Hepatocyte (in vitro differentiated cells): ENCODE results near the gene LRCH1. TPM values are rescaled to one million over a fixed set of nuclear protein-coding genes. Genes with fewer than 3 reads are reported as not detected.

Source experiments
- DNase-seq: peaks from one replicate; pipeline ENCODE4 v3.0.0-alpha.2; 2016; ENCODE audit warnings: low spot score
- H2AFZ ChIP-seq: fragments of 200-600 bp; sonication (generic); 2 replicates; pipeline ENCODE4 v1.6.0; 2016; ENCODE audit warnings: antibody characterized with exemption, mild to moderate bottlenecking
- H3K27ac ChIP-seq: fragments of 200-600 bp; sonication (generic); 2 replicates; pipeline ENCODE4 v1.5.1; 2016; ENCODE audit warnings: mild to moderate bottlenecking
- H3K27me3 ChIP-seq: fragments of 200-600 bp; sonication (generic); 2 replicates; pipeline ENCODE4 v1.6.1; 2016
- H3K36me3 ChIP-seq: fragments of 200-600 bp; sonication (generic); replicated peaks from 2 replicates; pipeline ENCODE4 v1.5.1; 2016; ENCODE audit warnings: low read depth; ENCODE audit not compliant: insufficient read depth
- H3K4me1 ChIP-seq: fragments of 200-600 bp; sonication (generic); 2 replicates; pipeline ENCODE4 v1.5.1; 2016; ENCODE audit warnings: mild to moderate bottlenecking, moderate library complexity; ENCODE audit not compliant: insufficient read depth
- H3K4me2 ChIP-seq: fragments of 200-600 bp; sonication (generic); 2 replicates; pipeline ENCODE4 v1.6.0; 2016
- H3K4me3 ChIP-seq: fragments of 200-600 bp; sonication (generic); 2 replicates; pipeline ENCODE4 v1.5.1; 2016; ENCODE audit warnings: mild to moderate bottlenecking
- H3K79me2 ChIP-seq: fragments of 200-600 bp; sonication (generic); 2 replicates; pipeline ENCODE4 v1.6.0; 2017; ENCODE audit warnings: mild to moderate bottlenecking
- H3K9me2 ChIP-seq: fragments of 200-600 bp; sonication (generic); replicated peaks from 2 replicates; pipeline ENCODE4 v1.6.0; 2017; ENCODE audit warnings: mild to moderate bottlenecking; ENCODE audit not compliant: insufficient read depth
- H3K9me3 ChIP-seq: fragments of 200-600 bp; sonication (generic); 2 replicates; pipeline ENCODE4 v1.5.1; 2016; ENCODE audit warnings: low read depth, mild to moderate bottlenecking
- H4K20me1 ChIP-seq: fragments of 200-600 bp; sonication (generic); 2 replicates; pipeline ENCODE4 v1.6.0; 2016; ENCODE audit warnings: mild to moderate bottlenecking; ENCODE audit not compliant: insufficient read depth, poor library complexity, severe bottlenecking
- CTCF ChIP-seq: fragments of 200-600 bp; sonication (generic); IDR thresholded peaks from 2 replicates; pipeline ENCODE4 v1.5.1; 2016; ENCODE audit warnings: antibody characterized with exemption, mild to moderate bottlenecking; ENCODE audit not compliant: poor library complexity
- EZH2 ChIP-seq: fragments of 200-600 bp; sonication (generic); IDR thresholded peaks from 2 replicates; pipeline ENCODE4 v1.6.1; 2016; ENCODE audit warnings: antibody characterized with exemption, mild to moderate bottlenecking, borderline replicate concordance
- EZH2phosphoT487 ChIP-seq: fragments of 200-600 bp; sonication (generic); IDR thresholded peaks from one replicate; pipeline ENCODE4 v1.6.1; 2018; ENCODE audit warnings: antibody characterized with exemption, mild to moderate bottlenecking, low read depth, moderate library complexity; ENCODE audit not compliant: unreplicated experiment, severe bottlenecking
- WGBS: methylation state at CpG from one replicate; pipeline ENCODE4 v1.1.6; 2016; ENCODE audit warnings: low lambda C conversion rate; ENCODE audit errors: missing lambda C conversion rate; 5-methylcytosine and 5-hydroxymethylcytosine counted together
- polyA plus RNA-seq: library from polyadenylated mRNA; unstranded; fragments of >200 nt; fragmentation: Nextera tagmentation; extraction: Ambion mirVana; gene quantifications from 2 replicates; pipeline ENCODE4 v1.2.1, GENCODE V29; 2016
- total RNA-seq: library from RNA; depleted of rRNA; stranded (reverse); fragments of >200 nt; gene quantifications from 2 replicates; pipeline ENCODE4 v1.2.3, GENCODE V29; 2014

LRCH1 gene
- total and polyA plus RNA-seq, 2 experiments from 2014 or later: 5.7 to 14.1 TPM

- Histone ChIP-seq H3K9me3 (no peaks in the 10 kb centered on the region), H3K36me3 (no peaks in the 10 kb centered on the region), H2AFZ (no peak overlapping the region), H4K20me1 (peaks cover 4% of the 10 kb centered on the region), H3K4me3 (no peak overlapping the region), H3K27me3 (no peaks in the 10 kb centered on the region), H3K27ac (no peak overlapping the region), H3K4me1 (peaks cover 19% of the 10 kb centered on the region), H3K79me2 (peaks cover 28% of the 10 kb centered on the region), H3K9me2 (no peaks in the 10 kb centered on the region), H3K4me2 (peak overlapping the region; percentile 89)
- 90% methylated on average over 6 of the region's 6 CpGs for WGBS
- no peak for DNase-seq
- TF ChIP-seq EZH2phosphoT487 (no peak), CTCF (no peak), EZH2 (no peak)
Measured at GRCh38 chr13:46795321-46795720, 242.4 kb downstream of the LRCH1 start.

- Histone ChIP-seq H3K79me2 (peaks cover 28% of the 10 kb centered on the region), H3K9me2 (no peaks in the 10 kb centered on the region), H4K20me1 (peaks cover 4% of the 10 kb centered on the region), H3K9me3 (no peaks in the 10 kb centered on the region), H2AFZ (peak overlapping the region; percentile 97), H3K4me2 (peak overlapping the region; percentile 89), H3K27ac (peak overlapping the region; percentile 97), H3K4me3 (peak overlapping the region; percentile 80), H3K36me3 (no peaks in the 10 kb centered on the region), H3K4me1 (peaks cover 19% of the 10 kb centered on the region), H3K27me3 (no peaks in the 10 kb centered on the region)
- no peak for DNase-seq
- TF ChIP-seq CTCF: no peak
- TF ChIP-seq EZH2phosphoT487: no peak
- TF ChIP-seq EZH2: no peak
- WGBS: 84% methylated on average over 5 of the region's 5 CpGs
Measured at GRCh38 chr13:46796129-46796514, 243.2 kb downstream of the LRCH1 start.

- Histone ChIP-seq H4K20me1 (peaks cover 4% of the 10 kb centered on the region), H3K9me3 (no peaks in the 10 kb centered on the region), H3K27ac (peak within 1 kb of the TSS; percentile 97), H3K36me3 (no peaks in the 10 kb centered on the region), H3K4me3 (peak within 1 kb of the TSS; percentile 80), H3K9me2 (no peaks in the 10 kb centered on the region), H3K27me3 (no peaks in the 10 kb centered on the region), H3K4me1 (peaks cover 19% of the 10 kb centered on the region), H3K79me2 (peaks cover 28% of the 10 kb centered on the region), H2AFZ (peak within 1 kb of the TSS; percentile 97), H3K4me2 (peak within 1 kb of the TSS; percentile 89)
- WGBS: 3% methylated on average over 73 of the region's 77 CpGs
- TF ChIP-seq EZH2 (no peak), CTCF (no peak), EZH2phosphoT487 (no peak)
- DNase-seq: peak; percentile 96
Measured at GRCh38 chr13:46796515-46797474, 243.8 kb downstream of the LRCH1 start, which contains the start of gene ESD. Gene ESD (minus strand): TSS chr13:46797161. CDS start chr13:46791413, 5,748 bp downstream.
